OCI-LY7 (cell line): Measurements from ENCODE around the gene OGDH.

Source experiments
- CTCF ChIP-seq: fragments of 200-600 bp; sonication (generic); conservative IDR thresholded peaks from 2 replicates; pipeline ENCODE4 v1.5.1; 2014; ENCODE audit warnings: mild to moderate bottlenecking, antibody characterized with exemption, low read length, moderate library complexity, mixed read lengths
- EZH2phosphoT487 ChIP-seq: fragments of 200-600 bp; sonication (generic); IDR thresholded peaks from 2 replicates; pipeline ENCODE4 v1.6.1; 2018; ENCODE audit warnings: low read depth, borderline replicate concordance, mild to moderate bottlenecking, mixed run types, antibody characterized with exemption, low read length, moderate library complexity, mixed read lengths

- TF ChIP-seq CTCF (no peak), EZH2phosphoT487 (no peak)
Measured at GRCh38 chr7:44645254-44645653, 38.8 kb downstream of the OGDH start.
